Kidney tubule cell (primary cell): ENCODE data around the gene MAPKAPK2.

Experiments
- DNase-seq: peaks from one replicate; pipeline ENCODE4 v3.0.0-alpha.2; 2018; ENCODE audit warnings: low spot score

Gene MAPKAPK2

GRCh38 chr1:206661161-206661820 lies 23.4 kb upstream of the MAPKAPK2 start:
- DNase-seq, result no peak

GRCh38 chr1:206662396-206663092 lies 22.2 kb upstream of the MAPKAPK2 start:
- DNase-seq, result peak; percentile 22

GRCh38 chr1:206663362-206663761 lies 21.3 kb upstream of the MAPKAPK2 start:
- no peak for DNase-seq

DNA sequence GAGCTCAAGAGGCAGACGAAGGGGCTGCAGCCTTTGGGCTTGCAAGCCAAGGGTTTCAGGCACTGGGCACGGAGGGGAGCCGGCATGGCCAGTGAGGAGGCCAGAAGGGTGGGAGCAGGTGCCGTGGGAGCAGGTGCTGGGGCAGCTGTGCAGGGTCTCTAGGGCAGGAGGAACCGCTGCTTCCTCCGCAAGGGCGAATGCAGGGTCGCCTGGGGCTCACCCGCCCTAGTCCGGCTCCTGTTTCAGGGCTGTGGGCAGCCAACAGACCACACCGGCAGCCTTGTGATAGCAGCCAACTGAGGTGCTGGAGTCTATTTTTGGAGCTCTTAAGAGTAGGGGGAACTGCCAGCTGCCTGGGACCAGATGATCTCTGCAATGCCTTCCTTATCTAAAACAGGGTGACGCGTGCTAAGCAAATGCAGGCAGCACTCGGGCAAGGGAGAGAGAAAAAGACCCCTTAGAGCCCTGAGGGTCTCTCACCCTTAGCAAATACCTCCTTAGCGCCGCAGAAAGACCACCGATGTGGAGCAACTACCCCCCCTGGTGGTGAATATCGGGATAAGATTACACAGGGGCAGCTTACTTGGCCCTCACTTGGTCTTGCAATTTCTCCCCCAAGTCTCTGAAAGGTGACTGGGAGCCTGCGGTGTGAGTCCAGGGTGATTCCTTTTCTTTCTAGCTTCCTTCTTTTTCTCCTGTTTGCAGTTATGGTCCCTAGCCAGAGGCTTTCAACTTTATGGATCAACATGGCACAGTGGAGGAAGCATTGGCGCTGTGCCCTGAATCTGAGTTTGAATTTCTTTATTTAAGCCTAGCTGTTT lies 20.7 kb upstream of the MAPKAPK2 start:
- peak; percentile 54 for DNase-seq

DNA sequence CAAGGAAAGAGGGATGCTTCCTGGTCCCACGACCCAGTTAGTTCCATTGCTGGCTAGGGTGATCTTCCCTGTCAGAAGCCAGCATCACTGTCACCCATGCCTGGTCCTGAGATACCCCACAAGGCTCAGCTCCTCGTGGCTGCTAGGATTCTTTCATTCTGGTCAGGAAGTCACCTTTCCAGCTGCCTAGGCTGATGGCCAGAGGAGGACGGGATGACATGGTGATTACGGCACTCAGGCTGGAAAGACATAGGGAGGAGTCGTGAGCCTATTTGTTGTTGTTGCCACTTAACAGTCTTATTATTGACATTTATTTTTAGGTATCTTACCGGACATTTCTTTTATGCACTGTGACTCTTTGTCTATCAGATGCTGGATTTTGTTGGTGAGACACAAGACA lies 20.0 kb upstream of the MAPKAPK2 start:
- no peak for DNase-seq

DNA sequence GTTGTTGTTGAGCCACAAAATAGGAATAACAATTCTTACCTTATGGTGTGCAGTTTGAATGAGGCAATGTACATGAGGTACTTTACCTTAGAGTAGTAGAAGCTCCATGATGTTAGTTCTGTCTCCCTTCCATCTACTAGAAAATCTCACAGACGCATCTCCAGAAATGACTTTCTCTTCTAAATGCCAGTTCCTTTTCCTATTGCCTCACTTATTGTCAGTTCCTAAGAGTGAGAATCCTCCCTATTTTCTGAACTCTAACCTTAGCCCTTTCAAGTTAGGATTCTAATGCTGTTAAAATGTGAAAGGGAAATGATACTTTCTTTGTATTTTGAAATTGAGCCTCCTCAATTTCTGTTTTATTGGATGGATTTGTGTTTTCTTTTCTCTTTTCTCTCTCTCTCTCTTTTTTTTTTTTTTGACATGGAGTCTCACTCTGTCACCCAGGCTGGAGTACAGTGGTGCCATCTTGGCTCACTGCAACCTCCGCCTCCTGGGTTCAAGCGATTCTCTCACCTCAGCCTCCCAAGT lies 18.6 kb upstream of the MAPKAPK2 start:
- DNase-seq, result no peak

DNA sequence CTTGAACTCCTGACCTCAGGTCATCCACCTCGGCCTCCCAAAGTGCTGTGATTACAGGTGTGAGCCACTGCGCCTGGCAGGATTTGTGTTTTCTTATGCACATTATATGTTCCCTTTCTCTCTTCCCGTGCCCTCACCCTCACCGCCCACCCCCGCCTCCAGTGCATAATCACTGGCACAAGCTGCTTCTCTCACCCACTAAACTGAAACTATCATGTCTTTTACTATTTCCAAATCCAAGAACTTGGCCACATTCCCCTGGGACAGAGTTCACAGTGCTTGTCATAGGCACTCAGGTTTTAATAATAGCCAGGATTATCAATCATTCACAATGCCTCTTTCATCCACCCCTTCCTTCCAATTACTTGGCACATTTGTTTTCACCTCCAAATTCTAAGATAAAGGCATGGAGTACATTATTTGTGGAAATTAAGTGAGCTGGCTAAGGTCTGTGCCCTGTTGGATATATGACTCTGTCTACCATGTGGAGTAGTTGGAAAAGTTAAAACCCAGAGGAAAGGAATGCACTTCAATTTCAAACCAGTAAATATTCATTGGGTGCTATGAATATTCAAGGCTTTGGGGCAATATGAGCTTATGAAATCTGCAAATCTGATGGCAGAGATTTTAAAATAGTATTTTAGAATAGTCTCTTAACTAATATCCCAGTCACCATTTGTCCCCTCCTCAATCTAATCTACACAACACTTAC lies 17.6 kb upstream of the MAPKAPK2 start:
- DNase-seq, result no peak

DNA sequence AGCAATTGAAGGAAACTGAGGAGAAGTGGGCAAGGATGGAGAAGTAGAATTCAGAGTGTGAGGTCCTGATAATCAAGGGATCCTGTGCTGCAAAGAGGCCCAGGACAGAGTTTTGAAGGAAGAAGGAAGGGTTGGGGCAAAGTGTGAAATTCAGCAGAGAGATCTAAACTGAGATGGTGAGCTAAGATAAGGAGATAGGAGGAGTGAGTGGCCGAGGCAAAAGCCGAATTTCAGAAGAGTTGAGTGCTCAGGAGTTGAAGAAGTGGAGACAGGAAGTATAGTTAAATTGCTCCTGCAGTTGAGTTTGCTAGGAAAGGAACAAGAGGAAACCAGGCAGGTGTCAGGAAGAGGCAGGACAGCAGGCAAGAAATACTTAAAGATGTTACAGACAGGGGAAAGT lies 16.4 kb upstream of the MAPKAPK2 start:
- DNase-seq, result no peak

- DNase-seq, result no peak
Measured at GRCh38 chr1:206668874-206669410, 15.8 kb upstream of the MAPKAPK2 start.

- no peak for DNase-seq
Measured at GRCh38 chr1:206672011-206672688, 12.6 kb upstream of the MAPKAPK2 start.

GRCh38 chr1:206672844-206673758 lies 11.6 kb upstream of the MAPKAPK2 start:
- DNase-seq, result no peak

DNA sequence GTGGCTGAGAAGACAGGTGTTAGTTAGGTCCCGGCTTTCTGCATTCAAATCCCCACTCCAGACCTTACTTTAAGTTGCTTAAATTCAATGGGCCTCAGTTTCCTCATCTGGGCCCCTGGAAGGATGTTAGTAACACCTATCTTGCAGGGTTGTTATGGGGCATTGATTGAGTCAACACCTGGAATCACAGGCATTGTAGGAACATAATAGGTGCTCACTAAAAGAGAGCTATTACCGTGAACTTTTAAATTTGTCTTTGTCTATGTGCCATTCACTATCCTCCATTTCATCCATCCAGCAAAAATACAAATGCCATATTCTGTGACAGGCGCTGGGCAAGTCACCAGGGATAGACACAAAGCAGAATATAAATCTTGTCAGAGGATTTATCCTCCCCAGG lies 10.5 kb upstream of the MAPKAPK2 start:
- DNase-seq, result no peak

- peak; percentile 95 for DNase-seq
Measured at GRCh38 chr1:206674745-206675175, 9.9 kb upstream of the MAPKAPK2 start.

GRCh38 chr1:206676499-206676898 lies 8.2 kb upstream of the MAPKAPK2 start:
- DNase-seq, result no peak

GRCh38 chr1:206678490-206678889 lies 6.2 kb upstream of the MAPKAPK2 start:
- no peak for DNase-seq

- no peak for DNase-seq
Measured at GRCh38 chr1:206679738-206680211, 4.9 kb upstream of the MAPKAPK2 start.

DNA sequence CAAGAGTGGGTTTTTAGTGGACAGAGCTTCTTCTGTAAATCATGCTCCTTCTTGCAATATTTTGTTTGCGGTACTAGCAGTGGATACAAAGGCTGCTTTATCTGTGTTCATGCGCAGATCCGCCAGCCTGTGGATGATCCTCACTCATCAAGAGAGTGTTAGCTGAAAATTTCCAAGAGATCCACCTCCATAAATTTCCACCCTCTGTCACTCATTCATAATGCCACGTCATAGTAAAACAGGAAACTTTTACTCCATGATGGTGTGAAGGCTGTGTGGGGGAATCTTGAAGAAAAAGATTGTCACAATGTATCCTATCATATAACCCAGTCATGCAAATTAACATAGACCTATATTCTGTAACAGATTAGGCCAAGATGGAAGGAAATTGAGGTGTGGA lies 4.4 kb upstream of the MAPKAPK2 start:
- no peak for DNase-seq

- no peak for DNase-seq
Measured at GRCh38 chr1:206681359-206681758, 3.3 kb upstream of the MAPKAPK2 start.

DNA sequence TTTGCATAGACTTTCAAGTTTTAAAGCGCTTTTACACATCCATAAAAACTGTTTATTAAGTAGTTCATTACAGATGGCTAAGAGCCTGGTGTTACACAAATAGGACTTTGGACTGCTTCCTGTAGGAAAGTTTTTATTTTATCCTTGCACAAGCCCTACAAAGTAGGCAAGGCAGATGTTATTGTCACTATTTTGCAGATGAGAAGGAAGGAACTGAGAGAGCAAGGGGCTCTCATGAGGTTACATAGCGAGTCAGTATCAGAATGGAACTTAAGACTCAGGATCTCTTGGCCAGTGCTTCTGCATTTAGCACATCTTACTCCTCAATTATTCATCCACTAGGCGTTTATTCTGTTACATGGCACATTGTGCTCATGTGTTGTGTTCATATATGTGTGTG lies 2.6 kb upstream of the MAPKAPK2 start:
- no peak for DNase-seq

GRCh38 chr1:206683313-206683712 lies 1.4 kb upstream of the MAPKAPK2 start:
- no peak for DNase-seq
